Neuronal stem cell (in vitro differentiated cells): ENCODE data around the gene OR52A5.

Source experiments
- DNase-seq: peaks from one replicate; pipeline ENCODE4 v3.0.0-alpha.2; 2013; ENCODE audit warnings: low spot score
- H2AFZ ChIP-seq: one replicate; pipeline ENCODE4 v1.6.1; 2013; ENCODE audit warnings: mild to moderate bottlenecking, low read length, inconsistent platforms
- H2AK5ac ChIP-seq: 2 replicates; pipeline ENCODE4 v1.6.1; 2013; ENCODE audit warnings: low read depth, mild to moderate bottlenecking, inconsistent platforms, low read length, moderate library complexity, mixed read lengths
- H2BK120ac ChIP-seq: 2 replicates; pipeline ENCODE4 v1.6.1; 2013; ENCODE audit warnings: low read depth, mild to moderate bottlenecking, inconsistent platforms, low read length, moderate library complexity, mixed read lengths
- H2BK12ac ChIP-seq: one replicate; pipeline ENCODE4 v1.6.1; 2013; ENCODE audit warnings: low read length, inconsistent platforms
- H2BK15ac ChIP-seq: 2 replicates; pipeline ENCODE4 v1.6.1; 2013; ENCODE audit warnings: mild to moderate bottlenecking, low read length, inconsistent platforms, mixed read lengths
- H2BK5ac ChIP-seq: one replicate; pipeline ENCODE4 v1.6.1; 2013; ENCODE audit warnings: inconsistent platforms, mild to moderate bottlenecking, low read length, moderate library complexity
- H3K14ac ChIP-seq: one replicate; pipeline ENCODE4 v1.6.1; 2013; ENCODE audit warnings: low read length, inconsistent platforms
- H3K18ac ChIP-seq: 2 replicates; pipeline ENCODE4 v1.6.1; 2013; ENCODE audit warnings: low read length, inconsistent platforms
- H3K23ac ChIP-seq: 2 replicates; pipeline ENCODE4 v1.6.1; 2013; ENCODE audit warnings: low read depth, mild to moderate bottlenecking, mixed read lengths, low read length, inconsistent platforms; ENCODE audit not compliant: poor library complexity
- H3K27ac ChIP-seq: replicated peaks from 3 replicates; pipeline ENCODE4 v1.5.1; 2013; ENCODE audit warnings: low read length, inconsistent platforms
- H3K27me3 ChIP-seq, 3 experiments: 2 replicates each; pipeline ENCODE4 v1.6.1; 2013; ENCODE audit warnings: low read length in 3 of 3, mild to moderate bottlenecking in 2 of 3, inconsistent platforms in 1 of 3, low read depth in 1 of 3, mixed read lengths in 1 of 3, moderate library complexity in 1 of 3; ENCODE audit not compliant: control insufficient read depth in 3 of 3, insufficient read depth in 3 of 3
- H3K36me3 ChIP-seq, 2 donors: replicated peaks in 1 of 2; 2 replicates each; pipeline ENCODE4 v1.6.1; 2013; ENCODE audit warnings: low read length in 2 of 2; ENCODE audit not compliant: control insufficient read depth in 2 of 2, insufficient read depth in 2 of 2
- H3K4ac ChIP-seq: 2 replicates; pipeline ENCODE4 v1.6.1; 2013; ENCODE audit warnings: inconsistent platforms, mild to moderate bottlenecking, low read length, moderate library complexity
- H3K4me1 ChIP-seq, 2 donors: 1 replicate in 1 of 2; 2 replicates in 1 of 2; pipeline ENCODE4 v1.6.1; 2013; ENCODE audit warnings: low read length in 2 of 2, low read depth in 1 of 2; ENCODE audit not compliant: control insufficient read depth in 2 of 2, insufficient read depth in 1 of 2
- H3K4me2 ChIP-seq: one replicate; pipeline ENCODE4 v1.6.1; 2013; ENCODE audit warnings: mild to moderate bottlenecking, low read length, inconsistent platforms; ENCODE audit not compliant: insufficient read depth, poor library complexity, severe bottlenecking
- H3K4me3 ChIP-seq, 2 donors: 2 replicates each; pipeline ENCODE4 v1.5.1; 2013; ENCODE audit warnings: low read length in 2 of 2, mild to moderate bottlenecking in 2 of 2, inconsistent platforms in 1 of 2, moderate library complexity in 1 of 2
- H3K79me1 ChIP-seq: one replicate; pipeline ENCODE4 v1.6.1; 2013; ENCODE audit warnings: low read depth, mild to moderate bottlenecking, inconsistent platforms, low read length, moderate library complexity
- H3K9ac ChIP-seq: one replicate; pipeline ENCODE4 v1.6.1; 2013; ENCODE audit warnings: mild to moderate bottlenecking, low read depth, low read length, inconsistent platforms; ENCODE audit not compliant: poor library complexity
- H3K9me3 ChIP-seq, 2 donors: replicated peaks in 1 of 2; 2 replicates each; pipeline versions ENCODE3 to v1.6.1; 2013; ENCODE audit warnings: low read length in 2 of 2, mild to moderate bottlenecking in 2 of 2, inconsistent platforms in 1 of 2, low read depth in 1 of 2, mixed read lengths in 1 of 2, moderate library complexity in 1 of 2; ENCODE audit not compliant: control insufficient read depth in 2 of 2, insufficient read depth in 1 of 2
- H4K8ac ChIP-seq: one replicate; pipeline ENCODE4 v1.6.1; 2013; ENCODE audit warnings: low read depth, mild to moderate bottlenecking, inconsistent platforms, low read length, moderate library complexity
- H4K91ac ChIP-seq: one replicate; pipeline ENCODE4 v1.6.1; 2013; ENCODE audit warnings: low read length, low read depth, mild to moderate bottlenecking, inconsistent platforms; ENCODE audit not compliant: poor library complexity
- WGBS, 2 donors: extraction: QIAGEN DNeasy Blood & Tissue Kit; methylation state at CpG; one replicate each; pipeline ENCODE4 v1.1.7; 2013; ENCODE audit warnings: missing lambda C conversion rate in 2 of 2, mixed read lengths in 1 of 2; ENCODE audit not compliant: insufficient read length in 2 of 2, insufficient replicate concordance in 1 of 2; ENCODE audit errors: extremely low coverage in 2 of 2; 5-methylcytosine and 5-hydroxymethylcytosine counted together

The OR52A5 gene

GRCh38 chr11:5117588-5117987, 20.6 kb downstream of the OR52A5 start:
- Histone ChIP-seq H2AK5ac (no peak overlapping the region), H3K23ac (no peak overlapping the region), H4K91ac (no peak overlapping the region), H3K36me3 (no peaks in the 10 kb centered on the region), H3K4me1 (no peaks in the 10 kb centered on the region), H2BK12ac (no peak overlapping the region), H3K79me1 (no peaks in the 10 kb centered on the region), H3K27me3 (no peaks in the 10 kb centered on the region), H2BK120ac (no peak overlapping the region), H4K8ac (no peak overlapping the region), H3K9me3 (no peaks in the 10 kb centered on the region), H3K9ac (no peak overlapping the region), H3K4me3 (no peak overlapping the region), H2AFZ (no peak overlapping the region), H2BK15ac (no peak overlapping the region), H3K4ac (no peak overlapping the region), H3K18ac (no peak overlapping the region), H3K4me2 (no peak overlapping the region), H3K14ac (no peak overlapping the region), H2BK5ac (no peak overlapping the region), H3K27ac (no peak overlapping the region)
- DNase-seq = no peak

GRCh38 chr11:5115339-5115738, 22.8 kb downstream of the OR52A5 start:
- H3K18ac ChIP-seq = no peak overlapping the region
- H2AFZ ChIP-seq = no peak overlapping the region
- H2BK12ac ChIP-seq = no peak overlapping the region
- no peak overlapping the region for H2BK5ac ChIP-seq
- no peak overlapping the region for H4K8ac ChIP-seq
- H2BK120ac ChIP-seq = no peak overlapping the region
- H3K9me3 ChIP-seq = no peaks in the 10 kb centered on the region
- H3K27ac ChIP-seq = no peak overlapping the region
- H3K23ac ChIP-seq = no peak overlapping the region
- no CpG with 5 or more reads among the region's 3 CpGs for WGBS, 2 donors
- H3K4me3 ChIP-seq = no peak overlapping the region
- H3K4me1 ChIP-seq = no peaks in the 10 kb centered on the region
- H4K91ac ChIP-seq = no peak overlapping the region
- H3K79me1 ChIP-seq = no peaks in the 10 kb centered on the region
- no peak overlapping the region for H2AK5ac ChIP-seq
- H3K27me3 ChIP-seq = no peaks in the 10 kb centered on the region
- no peak for DNase-seq
- H3K4ac ChIP-seq = no peak overlapping the region
- H3K36me3 ChIP-seq = no peaks in the 10 kb centered on the region
- H3K4me2 ChIP-seq = no peak overlapping the region
- no peak overlapping the region for H3K9ac ChIP-seq
- no peak overlapping the region for H2BK15ac ChIP-seq
- H3K14ac ChIP-seq = no peak overlapping the region

- H3K4me2 ChIP-seq = no peak overlapping the region
- no peaks in the 10 kb centered on the region for H3K27me3 ChIP-seq
- no peak for DNase-seq
- no peak overlapping the region for H2BK12ac ChIP-seq
- H2BK15ac ChIP-seq = no peak overlapping the region
- H3K27ac ChIP-seq = no peak overlapping the region
- H3K4ac ChIP-seq = no peak overlapping the region
- WGBS, 2 donors = no CpG with 5 or more reads among the region's 3 CpGs
- no peak overlapping the region for H3K23ac ChIP-seq
- H3K9ac ChIP-seq = no peak overlapping the region
- H2BK120ac ChIP-seq = no peak overlapping the region
- H3K79me1 ChIP-seq = no peaks in the 10 kb centered on the region
- H3K14ac ChIP-seq = no peak overlapping the region
- H4K8ac ChIP-seq = no peak overlapping the region
- no peak overlapping the region for H3K18ac ChIP-seq
- no peak overlapping the region for H2AFZ ChIP-seq
- H3K9me3 ChIP-seq = no peaks in the 10 kb centered on the region
- H3K36me3 ChIP-seq = no peaks in the 10 kb centered on the region
- no peak overlapping the region for H3K4me3 ChIP-seq
- no peak overlapping the region for H4K91ac ChIP-seq
- no peak overlapping the region for H2BK5ac ChIP-seq
- H2AK5ac ChIP-seq = no peak overlapping the region
- H3K4me1 ChIP-seq = no peaks in the 10 kb centered on the region
These were observed 30.9 kb downstream of the OR52A5 start for GRCh38 chr11:5107285-5107684.

- Histone ChIP-seq H3K4ac (no peak overlapping the region), H2BK120ac (no peak overlapping the region), H3K4me2 (no peak overlapping the region), H3K23ac (no peak overlapping the region), H2BK15ac (no peak overlapping the region), H3K4me3 (no peak overlapping the region), H3K14ac (no peak overlapping the region), H3K79me1 (no peaks in the 10 kb centered on the region), H3K27ac (no peak overlapping the region), H2AK5ac (no peak overlapping the region), H4K91ac (no peak overlapping the region), H3K9me3 (no peaks in the 10 kb centered on the region), H2BK5ac (no peak overlapping the region), H4K8ac (no peak overlapping the region), H2BK12ac (no peak overlapping the region), H3K36me3 (no peaks in the 10 kb centered on the region), H2AFZ (no peak overlapping the region), H3K9ac (no peak overlapping the region), H3K4me1 (no peaks in the 10 kb centered on the region), H3K27me3 (no peaks in the 10 kb centered on the region), H3K18ac (no peak overlapping the region)
- DNase-seq = no peak
These were observed 35.1 kb downstream of the OR52A5 start for GRCh38 chr11:5103066-5103465.
